Fibroblast of the aortic adventitia (primary cell): Measurements from ENCODE around the gene OR51F1. TPM values are rescaled to one million over a fixed set of nuclear protein-coding genes. Genes with fewer than 3 reads are reported as not detected.

Source experiments
- DNase-seq: peaks from one replicate; pipeline ENCODE4 v3.0.0-alpha.2; 2010; ENCODE audit warnings: low read depth
- H3K4me3 ChIP-seq: 2 replicates; pipeline ENCODE4 v1.5.1; 2011; ENCODE audit warnings: low read depth, mild to moderate bottlenecking, control low read depth, low read length, moderate library complexity
- total RNA-seq: library from RNA; depleted of rRNA; stranded (reverse); fragments of >200 nt; gene quantifications from 2 replicates; pipeline ENCODE4 v1.2.3, GENCODE V29; 2012; ENCODE audit warnings: low replicate concordance
- TF ChIP-seq, protein P1 (sequence below): IDR thresholded peaks from 2 replicates; pipeline ENCODE4 v1.5.1; 2011; ENCODE audit warnings: mild to moderate bottlenecking, low read length, control low read depth, inconsistent platforms; ENCODE audit not compliant: insufficient read depth

The OR51F1 gene
- total RNA-seq, 1 donor: not detected

DNA sequence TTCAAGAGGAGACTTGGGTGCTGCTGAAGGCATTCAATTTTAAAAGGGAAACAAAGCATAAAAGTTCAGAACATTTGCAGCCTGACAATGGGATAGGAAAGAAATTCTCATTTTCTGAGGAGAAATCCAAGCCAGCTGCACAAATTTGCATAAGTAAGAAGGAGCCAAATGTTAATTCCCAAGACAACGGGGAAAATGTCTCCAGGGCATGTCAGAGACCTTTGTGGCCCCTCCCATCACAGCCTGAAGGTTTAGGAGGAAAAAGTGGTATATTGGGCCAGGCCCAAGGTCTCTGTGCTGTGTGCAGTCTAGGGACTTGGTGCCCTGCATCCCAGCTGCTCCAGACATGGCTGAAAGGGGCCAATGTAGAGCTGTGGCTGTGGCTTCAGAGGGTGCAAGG, 12.7 kb upstream of the OR51F1 start:
- no peak overlapping the region for H3K4me3 ChIP-seq
- no peak for DNase-seq
- TF ChIP-seq, protein P1, sequence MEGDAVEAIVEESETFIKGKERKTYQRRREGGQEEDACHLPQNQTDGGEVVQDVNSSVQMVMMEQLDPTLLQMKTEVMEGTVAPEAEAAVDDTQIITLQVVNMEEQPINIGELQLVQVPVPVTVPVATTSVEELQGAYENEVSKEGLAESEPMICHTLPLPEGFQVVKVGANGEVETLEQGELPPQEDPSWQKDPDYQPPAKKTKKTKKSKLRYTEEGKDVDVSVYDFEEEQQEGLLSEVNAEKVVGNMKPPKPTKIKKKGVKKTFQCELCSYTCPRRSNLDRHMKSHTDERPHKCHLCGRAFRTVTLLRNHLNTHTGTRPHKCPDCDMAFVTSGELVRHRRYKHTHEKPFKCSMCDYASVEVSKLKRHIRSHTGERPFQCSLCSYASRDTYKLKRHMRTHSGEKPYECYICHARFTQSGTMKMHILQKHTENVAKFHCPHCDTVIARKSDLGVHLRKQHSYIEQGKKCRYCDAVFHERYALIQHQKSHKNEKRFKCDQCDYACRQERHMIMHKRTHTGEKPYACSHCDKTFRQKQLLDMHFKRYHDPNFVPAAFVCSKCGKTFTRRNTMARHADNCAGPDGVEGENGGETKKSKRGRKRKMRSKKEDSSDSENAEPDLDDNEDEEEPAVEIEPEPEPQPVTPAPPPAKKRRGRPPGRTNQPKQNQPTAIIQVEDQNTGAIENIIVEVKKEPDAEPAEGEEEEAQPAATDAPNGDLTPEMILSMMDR: no peak

DNA sequence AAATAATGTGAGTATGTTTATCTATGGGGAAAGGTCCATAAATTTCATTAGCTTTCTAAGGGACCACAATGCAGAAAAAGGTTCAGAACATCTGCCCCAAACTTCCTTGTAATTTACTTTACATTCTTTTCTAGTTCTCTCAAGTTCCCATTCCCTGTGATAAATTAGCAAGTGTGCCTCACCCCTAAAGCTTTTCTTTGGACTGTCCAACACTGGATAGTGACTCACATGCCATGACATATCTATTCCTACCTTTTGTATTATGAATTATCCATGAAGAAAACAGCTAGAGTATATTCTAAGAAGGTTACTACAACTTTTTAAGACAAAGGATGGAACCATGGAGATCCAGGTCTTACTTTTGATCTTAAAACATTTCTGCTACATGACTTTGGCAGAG, 1.6 kb downstream of the OR51F1 start:
- TF ChIP-seq, protein P1: no peak
- no peak for DNase-seq
- no peak overlapping the region for H3K4me3 ChIP-seq

DNA sequence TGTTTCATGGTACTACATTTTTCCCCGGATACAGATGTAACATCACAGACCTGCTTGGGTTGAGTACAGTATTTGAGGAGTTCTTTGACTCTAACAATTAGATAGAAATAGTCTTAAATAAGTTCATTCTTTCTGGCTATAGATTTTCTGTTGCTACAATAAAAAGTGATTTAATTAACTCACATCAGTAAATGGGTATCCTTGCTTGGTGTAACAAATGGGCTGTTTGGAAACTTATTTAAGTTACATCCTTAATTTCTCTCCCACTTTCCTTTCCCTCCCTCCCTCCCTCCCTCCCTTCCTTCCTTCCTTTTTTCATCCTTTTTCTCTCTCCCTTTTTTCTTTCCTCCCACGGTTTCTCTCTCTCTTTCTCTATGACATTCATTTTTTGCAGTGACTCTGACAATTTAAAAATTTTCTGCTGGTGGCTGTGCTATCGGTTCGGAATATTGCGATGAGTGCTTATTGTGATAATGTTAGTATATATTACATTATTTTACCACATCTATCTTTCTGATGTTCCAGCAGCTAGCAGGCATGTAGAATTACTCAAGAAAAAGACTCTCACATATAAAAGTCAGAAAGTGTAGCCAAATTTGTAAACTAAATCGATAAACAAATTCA, 3.2 kb downstream of the OR51F1 start:
- no peak for DNase-seq
- TF ChIP-seq, protein P1: no peak
- H3K4me3 ChIP-seq: no peak overlapping the region

DNA sequence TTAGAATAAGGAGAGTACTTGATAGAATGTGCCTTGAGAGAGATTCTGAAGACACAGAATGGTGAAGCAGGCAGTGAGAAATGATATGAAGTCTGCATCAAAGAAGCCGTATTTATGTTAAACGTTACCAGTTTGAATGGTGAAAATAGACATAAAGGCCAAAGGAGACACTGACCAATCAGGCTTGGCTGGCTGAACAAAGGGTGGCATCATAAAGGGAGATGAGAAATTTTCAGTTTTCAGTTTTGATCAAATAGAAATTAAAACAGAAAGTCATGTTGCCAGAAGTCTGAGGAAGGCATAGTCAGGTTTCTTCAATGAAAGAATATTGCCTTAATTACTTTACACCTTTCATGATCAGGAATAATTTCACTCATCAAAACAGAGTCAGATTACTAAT, 6.6 kb downstream of the OR51F1 start:
- H3K4me3 ChIP-seq: no peak overlapping the region
- DNase-seq: no peak
- TF ChIP-seq, protein P1: no peak

DNA sequence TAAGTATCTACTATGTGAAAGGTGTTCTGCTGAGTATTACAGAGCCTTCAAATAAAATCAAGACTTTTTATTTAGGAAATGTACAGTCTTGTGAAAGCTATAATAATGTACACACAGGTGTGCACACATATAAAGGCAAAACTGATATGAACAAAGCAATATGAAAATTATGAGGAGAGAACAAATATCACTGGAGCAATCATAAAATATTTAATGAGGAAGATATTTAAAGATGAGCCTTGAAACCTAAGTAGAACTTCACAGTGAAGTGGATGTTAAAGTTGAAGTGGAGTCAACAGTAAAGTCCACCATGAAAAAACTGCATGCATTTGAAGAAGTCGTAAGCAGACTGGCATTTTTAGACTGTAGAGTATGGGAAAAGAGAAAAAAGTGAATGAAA, 18.5 kb downstream of the OR51F1 start:
- H3K4me3 ChIP-seq: no peak overlapping the region
- TF ChIP-seq, protein P1: no peak
- DNase-seq: no peak

DNA sequence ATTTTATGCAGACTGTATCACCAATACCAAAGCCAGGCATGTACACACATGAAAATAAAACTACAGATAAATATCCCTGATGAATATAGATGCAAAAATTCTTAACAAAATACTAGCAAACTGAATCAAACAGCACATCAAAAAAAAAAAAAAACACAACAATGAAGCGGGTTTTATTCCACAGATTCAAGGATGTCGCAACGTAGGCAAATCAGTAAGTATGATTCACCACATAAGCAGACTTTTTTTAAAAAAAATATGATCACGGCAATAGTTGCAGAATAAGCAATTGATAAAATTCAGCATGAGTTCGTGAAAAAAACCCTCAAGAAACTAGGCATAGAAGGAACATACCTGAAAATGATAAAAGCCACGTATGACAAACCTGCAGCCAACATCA, 21.3 kb downstream of the OR51F1 start:
- H3K4me3 ChIP-seq: no peak overlapping the region
- TF ChIP-seq, protein P1: no peak
- no peak for DNase-seq

DNA sequence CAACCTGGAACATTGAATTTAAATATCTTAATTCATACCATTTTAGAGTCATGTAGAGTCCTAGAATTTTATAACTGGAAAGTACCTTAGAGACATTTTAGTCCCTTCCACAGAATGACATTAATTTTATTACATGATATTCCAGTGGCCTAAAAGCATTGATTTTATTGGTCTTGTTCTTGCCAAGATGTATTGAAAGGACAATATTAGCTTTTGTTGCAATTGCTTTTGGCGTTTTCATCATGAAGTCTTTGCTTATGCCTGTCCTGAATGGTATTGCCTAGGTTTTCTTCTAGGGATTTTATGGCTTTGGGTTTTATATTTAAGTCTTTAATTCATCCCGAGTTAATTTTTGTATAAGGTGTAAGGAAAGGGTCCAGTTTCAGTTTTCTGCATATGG, 29.0 kb downstream of the OR51F1 start:
- TF ChIP-seq, protein P1: no peak
- no peak for DNase-seq
- H3K4me3 ChIP-seq: no peak overlapping the region
